ENCODE data around the gene LINC01488. TPM values are rescaled to one million over a fixed set of nuclear protein-coding genes. Genes with fewer than 3 reads are reported as not detected.
A peak's percentile ranks its signal among the peaks of the same experiment; 100 is the strongest.

Gene LINC01488
- total and polyA plus RNA-seq, 9 of the 15 experiments (the other 6 are each of a cell fraction or from before 2014, with no cell fraction given): not detected

- no peak for TF ChIP-seq GTF3C2 (IDR thresholded peaks at IDR 0.05; ENCODE audit: borderline replicate concordance, extremely low read depth, insufficient read length)
These were observed 31.7 kb downstream of the LINC01488 start (continued) for GRCh38 chr11:69513196-69513595.

- in situ Hi-C loops (cut with MboI) (no loop called here), intact Hi-C loops (cut with micrococcal nuclease) (no loop called here)
- 13% methylated on average over 10 of the region's 12 CpGs for WGBS (ENCODE audit: insufficient coverage, low coverage, missing lambda C conversion rate)
- Histone ChIP-seq H3K79me2 (ENCODE audit: control insufficient read depth, insufficient read depth, low read length) (no peaks in the 10 kb centered on the region), H3K27me3 (ENCODE audit: control insufficient read depth in 2 of 2, insufficient read depth in 2 of 2, low read length in 2 of 2) (peaks cover 41 to 81% of the 10 kb centered on the region in 2 experiments), H4K20me1 (replicated peaks; ENCODE audit: control insufficient read depth, insufficient read depth, low read length) (no peaks in the 10 kb centered on the region), H3K4me2 (ENCODE audit: insufficient read depth, low read length) (no peak overlapping the region), H2AFZ (ENCODE audit: low read depth, low read length) (no peak overlapping the region), H3K27ac (ENCODE audit: extremely low read depth, low read depth, low read length) (no peak overlapping the region), H3K4me3 (no peak overlapping the region), H3K9me3 (replicated peaks; ENCODE audit: control insufficient read depth, insufficient read depth, low read depth, low read length) (no peaks in the 10 kb centered on the region), H3K4me1 (replicated peaks in 1 of 2; ENCODE audit: control insufficient read depth in 2 of 2, insufficient read depth in 2 of 2, low read length in 2 of 2) (peaks cover 0 to 5% of the 10 kb centered on the region in 2 experiments; a peak in 3 of 5 replicates), H3K9ac (ENCODE audit: insufficient read depth in 1 of 2, low read depth in 2 of 2, low read length in 2 of 2) (no peak overlapping the region), H3K36me3 (ENCODE audit: control insufficient read depth, insufficient read depth, low read length) (no peaks in the 10 kb centered on the region), H3K9me1 (ENCODE audit: control insufficient read depth, insufficient read depth, low read length) (no peaks in the 10 kb centered on the region)
- no peak for FAIRE-seq
- ChIA-PET CTCF (ENCODE audit: low intra/inter-chr PET ratio) (no interaction called here), POLR2A (no interaction called here)
- BruUV-seq (replicated peaks): no TSS peak
- no peak for TF ChIP-seq ZNF830 (CRISPR knock-in tag; IDR thresholded peaks at IDR 0.05)
- peak; percentile 75 for TF ChIP-seq ZFP36 (IDR thresholded peaks at IDR 0.05; ENCODE audit: low read depth, low read length, partially characterized antibody)
- DNase-seq (ENCODE audit: extremely low read depth in 1 of 4, low spot score in 3 of 4): no peak
- no peak for ATAC-seq
These were observed 32.3 kb downstream of the LINC01488 start for GRCh38 chr11:69513663-69514224.

Data from K562 (cell line).